Upper lobe of left lung (tissue), 4 donors: ENCODE data around the gene PRR5.

ENCODE experiments used
- POLR2A ChIP-seq, 4 donors: fragments of 450-650 bp; IDR thresholded peaks; one replicate each; pipeline ENCODE4 v1.5.1; 2016 to 2017; ENCODE audit warnings: antibody characterized with exemption in 4 of 4, mild to moderate bottlenecking in 2 of 4
- TF ChIP-seq, protein P1 (sequence below), 6 experiments: fragments of 450-650 bp in 4 of 6; fragments of 200-600 bp in 2 of 6; sonication (generic) in 2 of 6; IDR thresholded peaks; one replicate each; pipeline ENCODE4 v1.5.1; 2016 to 2019; ENCODE audit warnings: antibody characterized with exemption in 6 of 6

DNA sequence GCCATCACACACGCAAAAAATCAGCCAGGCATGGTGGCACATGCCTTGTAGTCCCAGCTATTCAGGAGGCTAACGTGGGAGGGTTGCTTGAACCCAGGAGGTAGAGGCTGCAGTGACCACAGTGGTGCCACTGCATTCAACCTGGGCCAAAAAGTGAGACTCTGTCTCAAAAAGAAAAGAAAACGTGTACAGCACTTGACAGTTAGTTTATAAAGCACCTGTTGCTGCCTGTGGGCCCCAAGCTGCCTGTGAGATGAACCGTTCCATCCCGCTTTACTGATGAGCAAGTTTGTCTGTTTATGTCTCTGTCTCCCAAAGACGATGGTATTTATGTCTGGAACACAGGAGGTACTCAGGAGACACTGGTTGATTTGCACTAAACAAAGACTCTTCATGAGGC lies 1.5 kb upstream of the PRR5 start:
- TF ChIP-seq, protein P1, sequence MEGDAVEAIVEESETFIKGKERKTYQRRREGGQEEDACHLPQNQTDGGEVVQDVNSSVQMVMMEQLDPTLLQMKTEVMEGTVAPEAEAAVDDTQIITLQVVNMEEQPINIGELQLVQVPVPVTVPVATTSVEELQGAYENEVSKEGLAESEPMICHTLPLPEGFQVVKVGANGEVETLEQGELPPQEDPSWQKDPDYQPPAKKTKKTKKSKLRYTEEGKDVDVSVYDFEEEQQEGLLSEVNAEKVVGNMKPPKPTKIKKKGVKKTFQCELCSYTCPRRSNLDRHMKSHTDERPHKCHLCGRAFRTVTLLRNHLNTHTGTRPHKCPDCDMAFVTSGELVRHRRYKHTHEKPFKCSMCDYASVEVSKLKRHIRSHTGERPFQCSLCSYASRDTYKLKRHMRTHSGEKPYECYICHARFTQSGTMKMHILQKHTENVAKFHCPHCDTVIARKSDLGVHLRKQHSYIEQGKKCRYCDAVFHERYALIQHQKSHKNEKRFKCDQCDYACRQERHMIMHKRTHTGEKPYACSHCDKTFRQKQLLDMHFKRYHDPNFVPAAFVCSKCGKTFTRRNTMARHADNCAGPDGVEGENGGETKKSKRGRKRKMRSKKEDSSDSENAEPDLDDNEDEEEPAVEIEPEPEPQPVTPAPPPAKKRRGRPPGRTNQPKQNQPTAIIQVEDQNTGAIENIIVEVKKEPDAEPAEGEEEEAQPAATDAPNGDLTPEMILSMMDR (IDR thresholded peaks at IDR 0.05): no peak
- no peak for TF ChIP-seq POLR2A (IDR thresholded peaks at IDR 0.05)
